Skeletal muscle cell (primary cell): ENCODE measurements around the gene SYTL3.
"Not testable (repeated sequence)": the region's sequence is repeated elsewhere in the genome, so short reads cannot be mapped to it uniquely, and the experiment has no call there.

Source experiments
- DNase-seq: peaks from one replicate; pipeline ENCODE4 v3.0.0-alpha.2; 2010; ENCODE audit warnings: low read depth
- H3K4me3 ChIP-seq: 2 replicates; pipeline ENCODE4 v1.5.1; 2011; ENCODE audit warnings: low read depth, mild to moderate bottlenecking, control low read depth, low read length, moderate library complexity

Gene SYTL3

GRCh38 chr6:158649289-158650143, at the start of gene SYTL3:
Gene SYTL3 (plus strand): TSS chr6:158650054. CDS start chr6:158663269, 13,215 bp downstream.
- no peak within 1 kb of the TSS for H3K4me3 ChIP-seq

GRCh38 chr6:158603261-158604047, 46.4 kb upstream of the SYTL3 start:
- DNase-seq: no peak
- H3K4me3 ChIP-seq: no peak overlapping the region

More at GRCh38 chr6:158649289-158650143, at the start of gene SYTL3:
- DNase-seq: peak; percentile 59

- no peak for DNase-seq
- H3K4me3 ChIP-seq: no peak overlapping the region
These were observed 45.8 kb upstream of the SYTL3 start for GRCh38 chr6:158604048-158604406.

GRCh38 chr6:158605266-158605878, 44.5 kb upstream of the SYTL3 start:
- H3K4me3 ChIP-seq: no peak overlapping the region
- DNase-seq: peak; percentile 23

- not testable (repeated sequence) for H3K4me3 ChIP-seq, DNase-seq
These were observed 43.8 kb upstream of the SYTL3 start for GRCh38 chr6:158606011-158606410.

GRCh38 chr6:158606935-158607334, 42.9 kb upstream of the SYTL3 start:
- no peak overlapping the region for H3K4me3 ChIP-seq
- no peak for DNase-seq

- DNase-seq: no peak
These were observed 42.3 kb upstream of the SYTL3 start for GRCh38 chr6:158607411-158608170.

GRCh38 chr6:158608221-158608620, 41.6 kb upstream of the SYTL3 start:
- no peak overlapping the region for H3K4me3 ChIP-seq
- no peak for DNase-seq

More at GRCh38 chr6:158607411-158608170, 42.3 kb upstream of the SYTL3 start:
- no peak overlapping the region for H3K4me3 ChIP-seq

- no peak overlapping the region for H3K4me3 ChIP-seq
- DNase-seq: no peak
These were observed 40.2 kb upstream of the SYTL3 start for GRCh38 chr6:158609455-158610155.

GRCh38 chr6:158610319-158610968, 39.4 kb upstream of the SYTL3 start:
- DNase-seq: no peak
- H3K4me3 ChIP-seq: no peak overlapping the region

GRCh38 chr6:158611039-158611438, 38.8 kb upstream of the SYTL3 start:
- H3K4me3 ChIP-seq: no peak overlapping the region

GRCh38 chr6:158611541-158612370, 38.1 kb upstream of the SYTL3 start:
- no peak for DNase-seq
- no peak overlapping the region for H3K4me3 ChIP-seq

More at GRCh38 chr6:158611039-158611438, 38.8 kb upstream of the SYTL3 start:
- no peak for DNase-seq

GRCh38 chr6:158614606-158615005, 35.2 kb upstream of the SYTL3 start:
- not testable (repeated sequence) for H3K4me3 ChIP-seq

GRCh38 chr6:158618289-158618688, 31.6 kb upstream of the SYTL3 start:
- not testable (repeated sequence) for DNase-seq, H3K4me3 ChIP-seq

More at GRCh38 chr6:158614606-158615005, 35.2 kb upstream of the SYTL3 start:
- DNase-seq: not testable (repeated sequence)

GRCh38 chr6:158619922-158620801, 29.7 kb upstream of the SYTL3 start:
- no peak for DNase-seq
- no peak overlapping the region for H3K4me3 ChIP-seq

- no peak overlapping the region for H3K4me3 ChIP-seq
- no peak for DNase-seq
These were observed 28.7 kb upstream of the SYTL3 start for GRCh38 chr6:158620963-158621693.
